ENCODE measurements around the gene ADCK1.

Gene ADCK1

GRCh38 chr14:77965919-77966435, 166.1 kb downstream of the ADCK1 start:
- H3K9ac ChIP-seq (ENCODE audit: low read length), result no peak overlapping the region
- no peaks in the 10 kb centered on the region for H3K4me1 ChIP-seq (ENCODE audit: low read length)
- no peaks in the 10 kb centered on the region for H3K9me3 ChIP-seq (ENCODE audit: insufficient read depth, low read length)
- no peaks in the 10 kb centered on the region for H3K36me3 ChIP-seq (replicated peaks; ENCODE audit: low read depth, low read length)
- peak overlapping the region; percentile 23; the same call in 1 of the 2 replicates for H2AFZ ChIP-seq (ENCODE audit: low read depth, low read length)
- H3K4me3 ChIP-seq (ENCODE audit: low read length), result peak overlapping the region; percentile 57
- H3K27ac ChIP-seq (ENCODE audit: low read length), result no peak overlapping the region
- no peak for TF ChIP-seq EZH2phosphoT487 (IDR thresholded peaks at IDR 0.05; ENCODE audit: low read depth)
- TF ChIP-seq CTCF (IDR thresholded peaks at IDR 0.05; ENCODE audit: low read depth, low read length), result no peak
- no peaks in the 10 kb centered on the region for H3K79me2 ChIP-seq (ENCODE audit: low read length)
- H4K20me1 ChIP-seq (ENCODE audit: insufficient read depth, low read length), result no peaks in the 10 kb centered on the region
- peak overlapping the region; percentile 48 for H3K4me2 ChIP-seq (ENCODE audit: low read length)
- no peaks in the 10 kb centered on the region; the same call in 1 of the 2 replicates for H3K27me3 ChIP-seq (ENCODE audit: low read depth, low read length)

GRCh38 chr14:77967110-77967509, 167.2 kb downstream of the ADCK1 start:
- Histone ChIP-seq H3K4me2 (ENCODE audit: low read length) (no peak overlapping the region), H3K27ac (ENCODE audit: low read length) (no peak overlapping the region)
- TF ChIP-seq EZH2phosphoT487 (IDR thresholded peaks at IDR 0.05; ENCODE audit: low read depth), result no peak
- no peak for TF ChIP-seq CTCF (IDR thresholded peaks at IDR 0.05; ENCODE audit: low read depth, low read length)

GRCh38 chr14:77970646-77971045, 170.7 kb downstream of the ADCK1 start:
- Histone ChIP-seq H3K27me3 (ENCODE audit: low read depth, low read length) (peaks cover 6% of the 10 kb centered on the region; the same call in 1 of the 2 replicates), H3K79me2 (ENCODE audit: low read length) (no peaks in the 10 kb centered on the region), H2AFZ (ENCODE audit: low read depth, low read length) (no peak overlapping the region), H3K4me1 (ENCODE audit: low read length) (no peaks in the 10 kb centered on the region), H3K4me3 (ENCODE audit: low read length) (no peak overlapping the region), H3K9me3 (ENCODE audit: insufficient read depth, low read length) (no peaks in the 10 kb centered on the region), H3K9ac (ENCODE audit: low read length) (no peak overlapping the region), H3K27ac (ENCODE audit: low read length) (no peak overlapping the region), H3K4me2 (ENCODE audit: low read length) (no peak overlapping the region), H4K20me1 (ENCODE audit: insufficient read depth, low read length) (no peaks in the 10 kb centered on the region), H3K36me3 (replicated peaks; ENCODE audit: low read depth, low read length) (no peaks in the 10 kb centered on the region)
- TF ChIP-seq EZH2phosphoT487 (IDR thresholded peaks at IDR 0.05; ENCODE audit: low read depth), result no peak

More at GRCh38 chr14:77967110-77967509, 167.2 kb downstream of the ADCK1 start:
- Histone ChIP-seq H3K36me3 (replicated peaks; ENCODE audit: low read depth, low read length) (no peaks in the 10 kb centered on the region), H4K20me1 (ENCODE audit: insufficient read depth, low read length) (no peaks in the 10 kb centered on the region), H3K9me3 (ENCODE audit: insufficient read depth, low read length) (no peaks in the 10 kb centered on the region), H2AFZ (ENCODE audit: low read depth, low read length) (no peak overlapping the region), H3K27me3 (ENCODE audit: low read depth, low read length) (no peaks in the 10 kb centered on the region; the same call in 1 of the 2 replicates), H3K79me2 (ENCODE audit: low read length) (no peaks in the 10 kb centered on the region), H3K4me3 (ENCODE audit: low read length) (no peak overlapping the region), H3K4me1 (ENCODE audit: low read length) (no peaks in the 10 kb centered on the region), H3K9ac (ENCODE audit: low read length) (no peak overlapping the region)

- TF ChIP-seq CTCF (IDR thresholded peaks at IDR 0.05; ENCODE audit: low read depth, low read length) (no peak), EZH2phosphoT487 (IDR thresholded peaks at IDR 0.05; ENCODE audit: low read depth) (no peak)
- no peaks in the 10 kb centered on the region for H3K4me1 ChIP-seq (ENCODE audit: low read length)
- no peaks in the 10 kb centered on the region for H3K79me2 ChIP-seq (ENCODE audit: low read length)
- no peak overlapping the region for H3K4me2 ChIP-seq (ENCODE audit: low read length)
- no peaks in the 10 kb centered on the region for H3K36me3 ChIP-seq (replicated peaks; ENCODE audit: low read depth, low read length)
- no peak overlapping the region for H2AFZ ChIP-seq (ENCODE audit: low read depth, low read length)
- H3K27ac ChIP-seq (ENCODE audit: low read length), result no peak overlapping the region
- no peak overlapping the region for H3K4me3 ChIP-seq (ENCODE audit: low read length)
- H4K20me1 ChIP-seq (ENCODE audit: insufficient read depth, low read length), result no peaks in the 10 kb centered on the region
- no peak overlapping the region for H3K9ac ChIP-seq (ENCODE audit: low read length)
- H3K9me3 ChIP-seq (ENCODE audit: insufficient read depth, low read length), result no peaks in the 10 kb centered on the region
- H3K27me3 ChIP-seq (ENCODE audit: low read depth, low read length), result peaks cover 12% of the 10 kb centered on the region
Observed at GRCh38 chr14:77973246-77973645, 173.3 kb downstream of the ADCK1 start.

All from OCI-LY3 (cell line).